ENCODE results near the gene INCA1. TPM values are rescaled to one million over a fixed set of nuclear protein-coding genes. Genes with fewer than 3 reads are reported as not detected.

Gene INCA1
- polyA plus RNA-seq, 1 donor from 2014 or later, result 0.38 TPM

GRCh38 chr17:5002121-5002788 is 4.9 kb upstream of the INCA1 start:
- no peak overlapping the region for H3K27ac ChIP-seq (ENCODE audit: low read length)
- H3K4me3 ChIP-seq (ENCODE audit: low read length), result no peak overlapping the region
- no peaks in the 10 kb centered on the region for H3K36me3 ChIP-seq (ENCODE audit: insufficient read depth, low read length)
- H3K9ac ChIP-seq (ENCODE audit: low read length), result no peak overlapping the region
- H3K4me2 ChIP-seq (ENCODE audit: low read length), result no peak overlapping the region
- no peaks in the 10 kb centered on the region for H3K9me3 ChIP-seq (ENCODE audit: low read length)
- no peak for TF ChIP-seq EZH2 (IDR thresholded peaks at IDR 0.05; ENCODE audit: borderline replicate concordance, insufficient read depth, low read length, poor library complexity, severe bottlenecking)
- no peak for TF ChIP-seq RAD21 (conservative IDR thresholded peaks at IDR 0.05)
- TF ChIP-seq REST (IDR thresholded peaks at IDR 0.05; ENCODE audit: borderline replicate concordance), result no peak
- no peak for TF ChIP-seq CTCF (IDR thresholded peaks at IDR 0.05; ENCODE audit: poor library complexity, severe bottlenecking)
- no peak for TF ChIP-seq POLR2AphosphoS5 (IDR thresholded peaks at IDR 0.05)
- no peak for TF ChIP-seq TAF1 (IDR thresholded peaks at IDR 0.05; ENCODE audit: low read depth)
- TF ChIP-seq EP300 (conservative IDR thresholded peaks at IDR 0.05; ENCODE audit: poor library complexity, severe bottlenecking), result no peak
- TF ChIP-seq MXI1 (conservative IDR thresholded peaks at IDR 0.05; ENCODE audit: poor library complexity, severe bottlenecking), result no peak
- TF ChIP-seq SMC3 (conservative IDR thresholded peaks at IDR 0.05; ENCODE audit: poor library complexity), result no peak
- no peaks in the 10 kb centered on the region for H3K27me3 ChIP-seq (ENCODE audit: insufficient read depth, low read depth, low read length)
- H2AFZ ChIP-seq (ENCODE audit: low read depth, low read length), result no peak overlapping the region
- no peaks in the 10 kb centered on the region for H3F3A ChIP-seq (ENCODE audit: insufficient read depth, low read length, poor library complexity, severe bottlenecking)
- peaks cover 16% of the 10 kb centered on the region for H3K79me2 ChIP-seq (replicated peaks; ENCODE audit: insufficient read depth, low read length)
- no peaks in the 10 kb centered on the region for H3K9me2 ChIP-seq (ENCODE audit: insufficient read depth, low read length)
- H4K20me1 ChIP-seq (ENCODE audit: insufficient read depth), result no peaks in the 10 kb centered on the region

- no peak overlapping the region for H3K9ac ChIP-seq (ENCODE audit: low read length)
- no peak overlapping the region for H3K27ac ChIP-seq (ENCODE audit: low read length)
- peak overlapping the region; percentile 96 for H3K4me3 ChIP-seq (ENCODE audit: low read length)
Measured at GRCh38 chr17:5000237-5000639, 2.9 kb upstream of the INCA1 start.

More at GRCh38 chr17:5000237-5000639, 2.9 kb upstream of the INCA1 start:
- TF ChIP-seq CTCF (IDR thresholded peaks at IDR 0.05; ENCODE audit: poor library complexity, severe bottlenecking), result no peak
- no peak for TF ChIP-seq MXI1 (conservative IDR thresholded peaks at IDR 0.05; ENCODE audit: poor library complexity, severe bottlenecking)
- no peak for TF ChIP-seq SMC3 (conservative IDR thresholded peaks at IDR 0.05; ENCODE audit: poor library complexity)
- TF ChIP-seq TAF1 (IDR thresholded peaks at IDR 0.05; ENCODE audit: low read depth), result no peak
- TF ChIP-seq EZH2 (IDR thresholded peaks at IDR 0.05; ENCODE audit: borderline replicate concordance, insufficient read depth, low read length, poor library complexity, severe bottlenecking), result no peak
- TF ChIP-seq RAD21 (conservative IDR thresholded peaks at IDR 0.05), result no peak
- no peak for TF ChIP-seq REST (IDR thresholded peaks at IDR 0.05; ENCODE audit: borderline replicate concordance)
- TF ChIP-seq EP300 (conservative IDR thresholded peaks at IDR 0.05; ENCODE audit: poor library complexity, severe bottlenecking), result no peak
- TF ChIP-seq POLR2AphosphoS5 (IDR thresholded peaks at IDR 0.05), result no peak
- Histone ChIP-seq H3K9me2 (ENCODE audit: insufficient read depth, low read length) (no peaks in the 10 kb centered on the region), H3K9me3 (ENCODE audit: low read length) (no peaks in the 10 kb centered on the region), H2AFZ (ENCODE audit: low read depth, low read length) (no peak overlapping the region), H3K4me2 (ENCODE audit: low read length) (no peak overlapping the region), H3K36me3 (ENCODE audit: insufficient read depth, low read length) (no peaks in the 10 kb centered on the region), H4K20me1 (ENCODE audit: insufficient read depth) (no peaks in the 10 kb centered on the region), H3F3A (ENCODE audit: insufficient read depth, low read length, poor library complexity, severe bottlenecking) (no peaks in the 10 kb centered on the region), H3K27me3 (ENCODE audit: insufficient read depth, low read depth, low read length) (no peaks in the 10 kb centered on the region), H3K79me2 (replicated peaks; ENCODE audit: insufficient read depth, low read length) (peaks cover 16% of the 10 kb centered on the region)

Measured in neural cell (in vitro differentiated cells).